GM23338 (cell line): ENCODE data around the gene MMAB. TPM values are rescaled to one million over a fixed set of nuclear protein-coding genes. Genes with fewer than 3 reads are reported as not detected.

Source experiments
- ATAC-seq: fragments of 200-7000 bp; cut with Tn5 transposase; 3 replicates; pipeline ENCODE4 v1.9.1; 2020
- DNase-seq: peaks from one replicate; pipeline ENCODE4 v3.0.0-alpha.2; 2015; ENCODE audit warnings: low spot score
- H2AFZ ChIP-seq: fragments of 200-600 bp; sonication (generic); 2 replicates; pipeline ENCODE4 v1.8.0; 2016; ENCODE audit warnings: antibody characterized with exemption, mild to moderate bottlenecking, moderate library complexity
- H3F3A ChIP-seq: fragments of 200-600 bp; sonication (generic); replicated peaks from 2 replicates; pipeline ENCODE4 v1.8.0; 2017; ENCODE audit warnings: antibody characterized with exemption, mixed run types, low read depth
- H3K27ac ChIP-seq: fragments of 200-600 bp; sonication (generic); 2 replicates; pipeline ENCODE4 v1.6.1; 2016; ENCODE audit warnings: low read depth
- H3K27me3 ChIP-seq: fragments of 200-600 bp; sonication (generic); 2 replicates; pipeline ENCODE4 v1.8.0; 2016; ENCODE audit warnings: mild to moderate bottlenecking, mixed run types, moderate library complexity; ENCODE audit not compliant: insufficient read depth
- H3K36me3 ChIP-seq: fragments of 200-600 bp; sonication (generic); 2 replicates; pipeline ENCODE4 v1.8.0; 2016; ENCODE audit warnings: mild to moderate bottlenecking; ENCODE audit not compliant: insufficient read depth
- H3K4me1 ChIP-seq: fragments of 200-600 bp; sonication (generic); 2 replicates; pipeline ENCODE4 v1.8.0; 2016; ENCODE audit warnings: mild to moderate bottlenecking, moderate library complexity; ENCODE audit not compliant: insufficient read depth
- H3K4me2 ChIP-seq: fragments of 200-600 bp; sonication (generic); 2 replicates; pipeline ENCODE4 v1.7.1; 2017; ENCODE audit warnings: mixed run types
- H3K4me3 ChIP-seq: fragments of 200-600 bp; sonication (generic); 2 replicates; pipeline ENCODE4 v1.6.1; 2016; ENCODE audit warnings: mixed run types
- H3K79me2 ChIP-seq: fragments of 200-600 bp; sonication (generic); replicated peaks from 2 replicates; pipeline ENCODE4 v1.8.0; 2017; ENCODE audit warnings: mild to moderate bottlenecking; ENCODE audit not compliant: insufficient read depth
- H3K9me2 ChIP-seq: fragments of 200-600 bp; sonication (generic); 2 replicates; pipeline ENCODE4 v1.8.0; 2017; ENCODE audit not compliant: insufficient read depth
- H4K20me1 ChIP-seq: fragments of 200-600 bp; sonication (generic); replicated peaks from 2 replicates; pipeline ENCODE4 v1.8.0; 2017; ENCODE audit warnings: mild to moderate bottlenecking; ENCODE audit not compliant: insufficient read depth
- H3K27ac Mint-ChIP-seq: 2 replicates; pipeline ENCODE4 v1.8.0; 2020; ENCODE audit warnings: inconsistent platforms, mild to moderate bottlenecking, moderate library complexity, mixed read lengths
- H3K27me3 Mint-ChIP-seq: 3 replicates; pipeline ENCODE4 v1.8.0; 2022; ENCODE audit warnings: low read depth, mild to moderate bottlenecking, moderate library complexity, mixed read lengths, inconsistent platforms; ENCODE audit not compliant: insufficient read depth, poor library complexity
- H3K36me3 Mint-ChIP-seq: 3 replicates; pipeline ENCODE4 v1.8.0; 2021; ENCODE audit warnings: low read depth, mild to moderate bottlenecking, inconsistent platforms, moderate library complexity, mixed read lengths
- H3K4me1 Mint-ChIP-seq: 3 replicates; pipeline ENCODE4 v1.8.0; 2020; ENCODE audit warnings: mild to moderate bottlenecking, inconsistent platforms, mixed read lengths
- H3K4me3 Mint-ChIP-seq: 3 replicates; pipeline ENCODE4 v1.8.0; 2021; ENCODE audit warnings: moderate library complexity, mild to moderate bottlenecking, inconsistent platforms, mixed read lengths
- H3K9me3 Mint-ChIP-seq: 3 replicates; pipeline ENCODE4 v1.8.0; 2020; ENCODE audit warnings: moderate library complexity, mild to moderate bottlenecking, inconsistent platforms, mixed read lengths
- POLR2AphosphoS5 ChIP-seq: IDR thresholded peaks from 2 replicates; pipeline ENCODE4 v1.6.1; 2016; ENCODE audit warnings: antibody characterized with exemption, low read depth
- STAT1 ChIP-seq: IDR thresholded peaks from one replicate; pipeline ENCODE4 v1.6.1; 2016; ENCODE audit warnings: antibody characterized with exemption; ENCODE audit not compliant: unreplicated experiment
- ZNF462 ChIP-seq: fragments of 250-450 bp; sonication (Bioruptor Pico); IDR thresholded peaks from 2 replicates; pipeline ENCODE4 v1.5.0; 2020; ENCODE audit warnings: mild to moderate bottlenecking, moderate library complexity
- polyA plus RNA-seq: library from polyadenylated mRNA; unstranded; fragments of >200 nt; fragmentation: Nextera tagmentation; extraction: Ambion mirVana; gene quantifications from 2 replicates; pipeline ENCODE4 v1.2.1, GENCODE V29; 2016
- total RNA-seq: library from RNA; depleted of rRNA; stranded (reverse); fragments of >200 nt; shearing (Covaris generic); gene quantifications from 2 replicates; pipeline ENCODE4 v1.2.3, GENCODE V29; 2014
- TF ChIP-seq, protein P1 (sequence below), 2 experiments: fragments of 200-600 bp in 1 of 2; sonication (generic) in 1 of 2; conservative IDR thresholded peaks; 2 replicates each; pipeline versions ENCODE4 v1.5.1 to v1.6.1; 2016 to 2017; ENCODE audit warnings: antibody characterized with exemption in 2 of 2, low read depth in 2 of 2, mild to moderate bottlenecking in 2 of 2, moderate library complexity in 1 of 2

The MMAB gene
- total and polyA plus RNA-seq, 2 experiments from 2014 or later: 24.7 to 38.5 TPM

GRCh38 chr12:109613649-109614455 is 40.5 kb upstream of the MMAB start:
- Mint-ChIP-seq H3K27me3 (peaks cover 11% of the 10 kb centered on the region), H3K36me3 (no peaks in the 10 kb centered on the region), H3K4me3 (no peak overlapping the region), H3K27ac (no peak overlapping the region), H3K9me3 (no peaks in the 10 kb centered on the region), H3K4me1 (peaks cover 15% of the 10 kb centered on the region)
- no peaks in the 10 kb centered on the region for H4K20me1 ChIP-seq
- H3K4me1 ChIP-seq: no peaks in the 10 kb centered on the region; the same call in 1 of the 2 replicates
- H3K36me3 ChIP-seq: no peaks in the 10 kb centered on the region
- H3K4me3 ChIP-seq: no peak overlapping the region
- H3K79me2 ChIP-seq: no peaks in the 10 kb centered on the region
- H3K27me3 ChIP-seq: no peaks in the 10 kb centered on the region
- H3K4me2 ChIP-seq: no peak overlapping the region
- H3F3A ChIP-seq: no peaks in the 10 kb centered on the region
- ATAC-seq (peak; percentile 76), DNase-seq (peak; percentile 57)
- H3K9me2 ChIP-seq: no peaks in the 10 kb centered on the region
- H2AFZ ChIP-seq: no peak overlapping the region
- TF ChIP-seq POLR2AphosphoS5 (no peak), STAT1 (no peak)
- no peak overlapping the region for H3K27ac ChIP-seq

GRCh38 chr12:109612975-109613502 is 39.7 kb upstream of the MMAB start:
- ATAC-seq (peak; percentile 73), DNase-seq (peak; percentile 57)
- no peaks in the 10 kb centered on the region for H3K9me3 Mint-ChIP-seq
- TF ChIP-seq ZNF462 (CRISPR knock-in tag) (no peak), STAT1 (no peak)
- TF ChIP-seq, protein P1, sequence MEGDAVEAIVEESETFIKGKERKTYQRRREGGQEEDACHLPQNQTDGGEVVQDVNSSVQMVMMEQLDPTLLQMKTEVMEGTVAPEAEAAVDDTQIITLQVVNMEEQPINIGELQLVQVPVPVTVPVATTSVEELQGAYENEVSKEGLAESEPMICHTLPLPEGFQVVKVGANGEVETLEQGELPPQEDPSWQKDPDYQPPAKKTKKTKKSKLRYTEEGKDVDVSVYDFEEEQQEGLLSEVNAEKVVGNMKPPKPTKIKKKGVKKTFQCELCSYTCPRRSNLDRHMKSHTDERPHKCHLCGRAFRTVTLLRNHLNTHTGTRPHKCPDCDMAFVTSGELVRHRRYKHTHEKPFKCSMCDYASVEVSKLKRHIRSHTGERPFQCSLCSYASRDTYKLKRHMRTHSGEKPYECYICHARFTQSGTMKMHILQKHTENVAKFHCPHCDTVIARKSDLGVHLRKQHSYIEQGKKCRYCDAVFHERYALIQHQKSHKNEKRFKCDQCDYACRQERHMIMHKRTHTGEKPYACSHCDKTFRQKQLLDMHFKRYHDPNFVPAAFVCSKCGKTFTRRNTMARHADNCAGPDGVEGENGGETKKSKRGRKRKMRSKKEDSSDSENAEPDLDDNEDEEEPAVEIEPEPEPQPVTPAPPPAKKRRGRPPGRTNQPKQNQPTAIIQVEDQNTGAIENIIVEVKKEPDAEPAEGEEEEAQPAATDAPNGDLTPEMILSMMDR (conservative IDR thresholded peaks at IDR 0.05; ENCODE audit: low read depth in 2 of 2): peak; percentile 41 to 47
- H3K4me1 ChIP-seq: no peaks in the 10 kb centered on the region; the same call in 1 of the 2 replicates
- H3K27me3 ChIP-seq: no peaks in the 10 kb centered on the region
- no peaks in the 10 kb centered on the region for H3K36me3 Mint-ChIP-seq
- H3K4me2 ChIP-seq: no peak overlapping the region
- peaks cover 15% of the 10 kb centered on the region for H3K4me1 Mint-ChIP-seq
- H3K4me3 ChIP-seq: no peak overlapping the region
- no peaks in the 10 kb centered on the region for H3K79me2 ChIP-seq
- no peaks in the 10 kb centered on the region for H3K36me3 ChIP-seq
- no peak overlapping the region for H3K4me3 Mint-ChIP-seq
- H3K9me2 ChIP-seq: no peaks in the 10 kb centered on the region
- H3K27ac ChIP-seq: no peak overlapping the region
- H3K27me3 Mint-ChIP-seq: peaks cover 11% of the 10 kb centered on the region
- no peak overlapping the region for H2AFZ ChIP-seq
- no peaks in the 10 kb centered on the region for H3F3A ChIP-seq
- H3K27ac Mint-ChIP-seq: no peak overlapping the region
- H4K20me1 ChIP-seq: no peaks in the 10 kb centered on the region
